Measurements from ENCODE around the gene ANGEL1.

DNA sequence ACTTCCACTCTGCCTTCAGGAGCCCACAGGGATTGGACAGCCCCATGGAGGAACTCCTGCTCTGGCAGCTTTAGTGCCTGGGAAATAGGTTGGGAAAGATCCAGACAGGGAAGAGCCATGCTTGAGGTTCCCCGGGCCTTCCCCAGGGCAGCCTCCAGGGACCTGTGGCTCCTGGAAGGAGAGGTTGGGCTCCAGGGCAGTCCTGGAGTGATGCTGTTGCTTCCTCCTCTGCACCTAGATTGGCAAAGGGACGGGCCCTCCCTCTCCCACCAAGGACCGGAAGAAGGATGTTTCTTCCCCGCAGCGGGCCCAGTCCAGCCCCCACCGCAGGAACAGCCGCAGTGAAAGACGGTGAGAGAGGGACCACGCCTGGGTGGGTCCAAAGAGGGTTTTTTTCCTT, 35.0 kb downstream of the ANGEL1 start:
- TF ChIP-seq POLR2A (IDR thresholded peaks at IDR 0.05) (no peak), POLR2AphosphoS5 (IDR thresholded peaks at IDR 0.05) (no peak), EP300 (IDR thresholded peaks at IDR 0.05) (no peak)
- TF ChIP-seq, protein P1, sequence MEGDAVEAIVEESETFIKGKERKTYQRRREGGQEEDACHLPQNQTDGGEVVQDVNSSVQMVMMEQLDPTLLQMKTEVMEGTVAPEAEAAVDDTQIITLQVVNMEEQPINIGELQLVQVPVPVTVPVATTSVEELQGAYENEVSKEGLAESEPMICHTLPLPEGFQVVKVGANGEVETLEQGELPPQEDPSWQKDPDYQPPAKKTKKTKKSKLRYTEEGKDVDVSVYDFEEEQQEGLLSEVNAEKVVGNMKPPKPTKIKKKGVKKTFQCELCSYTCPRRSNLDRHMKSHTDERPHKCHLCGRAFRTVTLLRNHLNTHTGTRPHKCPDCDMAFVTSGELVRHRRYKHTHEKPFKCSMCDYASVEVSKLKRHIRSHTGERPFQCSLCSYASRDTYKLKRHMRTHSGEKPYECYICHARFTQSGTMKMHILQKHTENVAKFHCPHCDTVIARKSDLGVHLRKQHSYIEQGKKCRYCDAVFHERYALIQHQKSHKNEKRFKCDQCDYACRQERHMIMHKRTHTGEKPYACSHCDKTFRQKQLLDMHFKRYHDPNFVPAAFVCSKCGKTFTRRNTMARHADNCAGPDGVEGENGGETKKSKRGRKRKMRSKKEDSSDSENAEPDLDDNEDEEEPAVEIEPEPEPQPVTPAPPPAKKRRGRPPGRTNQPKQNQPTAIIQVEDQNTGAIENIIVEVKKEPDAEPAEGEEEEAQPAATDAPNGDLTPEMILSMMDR (IDR thresholded peaks at IDR 0.05), result no peak

Data from upper lobe of left lung (tissue), 4 donors.